Urinary bladder (tissue), 4 donors: ENCODE results near the gene REEP6. TPM values are rescaled to one million over a fixed set of nuclear protein-coding genes. Genes with fewer than 3 reads are reported as not detected.
"Not testable (repeated sequence)": the region's sequence is repeated elsewhere in the genome, so short reads cannot be mapped to it uniquely, and the experiment has no call there.

ENCODE experiments used
- DNase-seq: peaks from one replicate; pipeline ENCODE4 v3.0.0-alpha.2; 2015; ENCODE audit errors: extremely low spot score
- H3K27ac ChIP-seq: one replicate; pipeline ENCODE4 v1.5.1; 2013; ENCODE audit warnings: low read depth, mild to moderate bottlenecking, moderate library complexity
- H3K36me3 ChIP-seq: one replicate; pipeline ENCODE4 v1.6.1; 2013; ENCODE audit warnings: mild to moderate bottlenecking, moderate library complexity; ENCODE audit not compliant: insufficient read depth
- H3K4me1 ChIP-seq: one replicate; pipeline ENCODE4 v1.6.1; 2013; ENCODE audit warnings: mild to moderate bottlenecking, moderate library complexity; ENCODE audit not compliant: insufficient read depth
- H3K4me3 ChIP-seq: one replicate; pipeline ENCODE4 v1.5.1; 2013; ENCODE audit warnings: low read depth, low read length
- WGBS: extraction: QIAGEN DNeasy Blood & Tissue Kit; methylation state at CpG from one replicate; pipeline ENCODE4 v1.1.7; 2013; 5-methylcytosine and 5-hydroxymethylcytosine counted together
- polyA plus RNA-seq: library from polyadenylated mRNA; stranded (reverse); fragments of 200-250 nt; gene quantifications from one replicate; pipeline ENCODE4 v1.2.3, GENCODE V29; 2013
- total RNA-seq: library from RNA; depleted of rRNA; stranded (reverse); fragments of >200 nt; gene quantifications from one replicate; pipeline ENCODE4 v1.2.3, GENCODE V29; 2014
- donor health status: healthy with polysubstance abuse.
- donor health status: healthy.

The REEP6 gene
- total and polyA plus RNA-seq, 2 donors, result 4.9 to 11.3 TPM

- H3K4me3 ChIP-seq, result no peak overlapping the region
- no peaks in the 10 kb centered on the region for H3K4me1 ChIP-seq
- WGBS, result 69% methylated on average over 20 of the region's 20 CpGs
- no peak overlapping the region for H3K27ac ChIP-seq
- no peaks in the 10 kb centered on the region for H3K36me3 ChIP-seq
- DNase-seq, result no peak
These were observed 17.7 kb upstream of the REEP6 start for GRCh38 chr19:1473085-1473851.

GRCh38 chr19:1474011-1474764, 16.8 kb upstream of the REEP6 start:
- DNase-seq, result no peak
- H3K4me1 ChIP-seq, result no peaks in the 10 kb centered on the region
- H3K27ac ChIP-seq, result no peak overlapping the region
- no peak overlapping the region for H3K4me3 ChIP-seq
- no peaks in the 10 kb centered on the region for H3K36me3 ChIP-seq
- 76% methylated on average over 31 of the region's 31 CpGs for WGBS

- Histone ChIP-seq H3K4me1 (no peaks in the 10 kb centered on the region), H3K27ac (no peak overlapping the region), H3K36me3 (no peaks in the 10 kb centered on the region), H3K4me3 (no peak overlapping the region)
- DNase-seq, result no peak
- WGBS, result 87% methylated on average over 26 of the region's 26 CpGs
These were observed 16.1 kb upstream of the REEP6 start for GRCh38 chr19:1474765-1475351.

GRCh38 chr19:1475751-1476437, 15.1 kb upstream of the REEP6 start:
- WGBS, result 91% methylated on average over 31 of the region's 31 CpGs
- no peaks in the 10 kb centered on the region for H3K36me3 ChIP-seq
- H3K4me3 ChIP-seq, result no peak overlapping the region
- no peak for DNase-seq
- no peaks in the 10 kb centered on the region for H3K4me1 ChIP-seq
- H3K27ac ChIP-seq, result no peak overlapping the region

- DNase-seq, H3K27ac ChIP-seq, H3K4me1 ChIP-seq, H3K36me3 ChIP-seq, H3K4me3 ChIP-seq: not testable (repeated sequence)
- WGBS, result 94% methylated on average over 9 of the region's 9 CpGs
These were observed 13.9 kb upstream of the REEP6 start for GRCh38 chr19:1477056-1477455.

- Histone ChIP-seq H3K4me1 (no peaks in the 10 kb centered on the region), H3K4me3 (peak within 1 kb of the TSS; percentile 96), H3K27ac (no peak within 1 kb of the TSS), H3K36me3 (no peaks in the 10 kb centered on the region)
- DNase-seq, result peak; percentile 74
- under 1% methylated on average over 71 of the region's 71 CpGs for WGBS
These were observed 11.9 kb upstream of the REEP6 start, which contains the start of gene C19orf25 for GRCh38 chr19:1478934-1479707. Gene C19orf25 (minus strand): TSS chr19:1479215. CDS start chr19:1478903, 312 bp downstream.

GRCh38 chr19:1481224-1481892, 9.6 kb upstream of the REEP6 start:
- Histone ChIP-seq H3K4me1 (no peaks in the 10 kb centered on the region), H3K36me3 (no peaks in the 10 kb centered on the region), H3K27ac (no peak overlapping the region), H3K4me3 (no peak overlapping the region)
- WGBS, result 82% methylated on average over 26 of the region's 26 CpGs
- DNase-seq, result no peak

GRCh38 chr19:1481893-1482360, 9.1 kb upstream of the REEP6 start:
- no peak for DNase-seq
- Histone ChIP-seq H3K4me1 (no peaks in the 10 kb centered on the region), H3K36me3 (no peaks in the 10 kb centered on the region), H3K27ac (no peak overlapping the region), H3K4me3 (no peak overlapping the region)
- 90% methylated on average over 36 of the region's 36 CpGs for WGBS

- no peak for DNase-seq
- Histone ChIP-seq H3K27ac (no peak overlapping the region), H3K4me1 (no peaks in the 10 kb centered on the region), H3K36me3 (no peaks in the 10 kb centered on the region), H3K4me3 (no peak overlapping the region)
- WGBS, result 84% methylated on average over 37 of the region's 37 CpGs
These were observed 8.4 kb upstream of the REEP6 start for GRCh38 chr19:1482361-1483130.

GRCh38 chr19:1483131-1483978, 7.6 kb upstream of the REEP6 start:
- Histone ChIP-seq H3K27ac (no peak overlapping the region), H3K4me3 (no peak overlapping the region), H3K4me1 (no peaks in the 10 kb centered on the region), H3K36me3 (no peaks in the 10 kb centered on the region)
- DNase-seq, result no peak
- WGBS, result 90% methylated on average over 77 of the region's 77 CpGs

GRCh38 chr19:1483979-1484428, 7.0 kb upstream of the REEP6 start:
- H3K36me3 ChIP-seq, result no peaks in the 10 kb centered on the region
- H3K27ac ChIP-seq, result no peak overlapping the region
- DNase-seq, result no peak
- 90% methylated on average over 23 of the region's 23 CpGs for WGBS
- no peaks in the 10 kb centered on the region for H3K4me1 ChIP-seq
- no peak overlapping the region for H3K4me3 ChIP-seq
